ENCODE measurements around the gene RPS6KA1.

DNA sequence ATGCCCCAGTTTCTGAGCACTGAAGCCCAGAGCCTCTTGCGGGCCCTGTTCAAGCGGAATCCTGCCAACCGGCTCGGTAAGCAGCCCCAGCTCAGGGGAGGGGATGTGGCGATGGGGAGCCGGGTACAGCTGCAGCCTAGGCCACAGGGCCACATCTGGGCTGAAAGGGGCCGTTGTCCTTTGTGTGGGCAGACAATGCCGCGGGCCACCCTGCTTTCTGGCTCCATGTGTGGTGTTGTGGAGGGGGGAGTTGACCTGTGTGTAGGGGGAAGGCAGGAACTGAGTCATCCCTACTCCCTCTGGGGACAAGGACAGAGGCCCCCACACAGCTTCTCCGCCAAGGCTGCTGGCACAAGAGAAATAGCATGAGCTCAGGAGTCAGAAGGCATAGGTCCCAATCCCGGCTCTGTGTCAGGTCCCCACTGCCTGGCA is 26.0 kb downstream of the RPS6KA1 start:
- no peak for TF ChIP-seq EP300 (IDR thresholded peaks at IDR 0.05)
- no peak for TF ChIP-seq CTCF (IDR thresholded peaks at IDR 0.05)
